HG02798 (cell line): ENCODE data around the gene TUBGCP2.

Source experiments
- ATAC-seq: cut with Tn5 transposase; IDR thresholded peaks from one replicate; pipeline ENCODE4 v1.9.1; 2021; ENCODE audit warnings: mild to moderate bottlenecking; ENCODE audit not compliant: unreplicated experiment, poor library complexity

Gene TUBGCP2

GRCh38 chr10:133344236-133344635, 35.6 kb upstream of the TUBGCP2 start:
- no peak for ATAC-seq

- ATAC-seq = no peak
Observed at GRCh38 chr10:133343558-133343957, 34.9 kb upstream of the TUBGCP2 start.

GRCh38 chr10:133342942-133343341, 34.3 kb upstream of the TUBGCP2 start:
- ATAC-seq = no peak

GRCh38 chr10:133341983-133342382, 33.3 kb upstream of the TUBGCP2 start:
- no peak for ATAC-seq

GRCh38 chr10:133339708-133340380, 31.2 kb upstream of the TUBGCP2 start:
- ATAC-seq = no peak

- ATAC-seq = no peak
Observed at GRCh38 chr10:133338080-133339071, 29.7 kb upstream of the TUBGCP2 start.

- ATAC-seq = no peak
Observed at GRCh38 chr10:133337370-133337725, 28.7 kb upstream of the TUBGCP2 start.

- ATAC-seq = no peak
Observed at GRCh38 chr10:133336577-133337369, 28.1 kb upstream of the TUBGCP2 start, which contains the start of gene CALY. TSS of gene CALY (minus strand) at chr10:133336896. CDS start at chr10:133328989, 7,907 bp downstream.

GRCh38 chr10:133336118-133336576, 27.5 kb upstream of the TUBGCP2 start:
- no peak for ATAC-seq

GRCh38 chr10:133335246-133336117, 26.8 kb upstream of the TUBGCP2 start:
- ATAC-seq = peak; percentile 33

- peak; percentile 5 for ATAC-seq
Observed at GRCh38 chr10:133334503-133335245, 26.0 kb upstream of the TUBGCP2 start.

GRCh38 chr10:133332936-133333699, 24.4 kb upstream of the TUBGCP2 start:
- no peak for ATAC-seq

- ATAC-seq = peak; percentile 91
Observed at GRCh38 chr10:133329491-133330202, 21.0 kb upstream of the TUBGCP2 start.

- ATAC-seq = no peak
Observed at GRCh38 chr10:133328358-133329343, 20.0 kb upstream of the TUBGCP2 start.

- ATAC-seq = no peak
Observed at GRCh38 chr10:133327651-133328357, 19.1 kb upstream of the TUBGCP2 start.
